Sigmoid colon (tissue), 7 donors: ENCODE results near the gene HOXA13. TPM values are rescaled to one million over a fixed set of nuclear protein-coding genes. Genes with fewer than 3 reads are reported as not detected.

ENCODE experiments used
- DNase-seq: peaks from one replicate; pipeline ENCODE4 v3.0.0-alpha.2; 2019
- H3K27ac ChIP-seq, 4 donors: fragments of 200-600 bp; sonication (generic); one replicate each; pipeline ENCODE4 v1.5.1; 2016 to 2019; ENCODE audit warnings: mild to moderate bottlenecking in 1 of 4
- H3K27me3 ChIP-seq, 3 donors: fragments of 200-600 bp; sonication (generic); one replicate each; pipeline ENCODE4 v1.5.1; 2019; ENCODE audit warnings: mild to moderate bottlenecking in 1 of 3
- H3K36me3 ChIP-seq, 4 donors: fragments of 200-600 bp; sonication (generic); one replicate each; pipeline ENCODE4 v1.5.1; 2016 to 2019
- H3K4me1 ChIP-seq, 4 donors: fragments of 200-600 bp; sonication (generic); one replicate each; pipeline ENCODE4 v1.5.1; 2017 to 2019
- H3K4me3 ChIP-seq, 4 donors: fragments of 200-600 bp; sonication (generic); one replicate each; pipeline ENCODE4 v1.5.1; 2017 to 2019; ENCODE audit warnings: mild to moderate bottlenecking in 2 of 4, moderate library complexity in 1 of 4
- H3K9me3 ChIP-seq, 4 donors: fragments of 200-600 bp in 3 of 4; sonication (generic) in 3 of 4; one replicate each; pipeline versions ENCODE4 v1.5.1 to v1.6.1; 2013 to 2019
- CTCF ChIP-seq, 4 experiments: fragments of 450-650 bp in 3 of 4; fragments of 200-600 bp in 1 of 4; IDR thresholded peaks; one replicate each; pipeline ENCODE4 v1.5.1; 2016 to 2019; ENCODE audit warnings: antibody characterized with exemption in 4 of 4, mild to moderate bottlenecking in 3 of 4, moderate library complexity in 2 of 4
- EP300 ChIP-seq, 4 donors: sonication (generic); formaldehyde crosslinking; IDR thresholded peaks; one replicate each; pipeline ENCODE4 v1.6.1; 2017; ENCODE audit warnings: antibody characterized with exemption in 4 of 4
- POLR2A ChIP-seq, 2 donors: fragments of 450-650 bp; IDR thresholded peaks; one replicate each; pipeline ENCODE4 v1.6.1; 2016; ENCODE audit warnings: antibody characterized with exemption in 2 of 2, mild to moderate bottlenecking in 2 of 2, moderate library complexity in 2 of 2
- POLR2AphosphoS5 ChIP-seq, 4 donors: sonication (generic); formaldehyde crosslinking; IDR thresholded peaks; one replicate each; pipeline ENCODE4 v1.6.1; 2017; ENCODE audit warnings: antibody characterized with exemption in 4 of 4
- WGBS, 2 donors: extraction: QIAGEN DNeasy Blood & Tissue Kit; methylation state at CpG; one replicate each; pipeline ENCODE4 v1.1.7; 2013; 5-methylcytosine and 5-hydroxymethylcytosine counted together
- intact Hi-C: fragments of 100-400 bp; cut with DNase I; formaldehyde crosslinking; loops from one replicate; pipeline ENCODE4 v1.15.1; 2023
- polyA plus RNA-seq, 3 donors: library from polyadenylated mRNA; stranded (reverse); fragments of 200-250 nt; gene quantifications; one replicate each; pipeline ENCODE4 v1.2.3, GENCODE V29; 2013
- total RNA-seq, 4 donors: library from RNA; depleted of rRNA; stranded (reverse); fragments of >200 nt; gene quantifications; one replicate each; pipeline ENCODE4 v1.1.0, GENCODE V29; 2016
- donor health status: healthy with polysubstance abuse.
- donor health status: Bipolar disorder and iron deficiency.
- donor health status: healthy.

HOXA13 gene
- total and polyA plus RNA-seq, 7 donors = 9.4 to 35.3 (median 20.8) TPM

GRCh38 chr7:27204851-27205322, 5.0 kb upstream of the HOXA13 start:
- no peak for TF ChIP-seq POLR2A (IDR thresholded peaks at IDR 0.05)
- peak in 1 of 4 donors; percentile 8 for TF ChIP-seq POLR2AphosphoS5 (IDR thresholded peaks at IDR 0.05)
- intact Hi-C loops = loop anchor here (5.0 to 10.0 kb wide), 4 partner anchors 37 to 1200 kb away; partner anchors contain the start of genes EVX1 and TAX1BP1
- no peak for DNase-seq
- peaks cover 17 to 77% (median 19%) of the 10 kb centered on the region in 3 donors for H3K27me3 ChIP-seq
- H3K27ac ChIP-seq = peak overlapping the region in 2 of 4 donors; percentile 2 to 51
- H3K9me3 ChIP-seq = no peaks in the 10 kb centered on the region
- 2 to 6% methylated on average over 41 of the region's 41 CpGs for WGBS, 2 donors
- peak overlapping the region; percentile 20 to 45 (median 35) for H3K4me3 ChIP-seq
- H3K36me3 ChIP-seq = no peaks in the 10 kb centered on the region
- H3K4me1 ChIP-seq = peaks cover 0 to 31% (median 27%) of the 10 kb centered on the region in 4 donors

GRCh38 chr7:27203964-27204594, 4.2 kb upstream of the HOXA13 start:
- intact Hi-C loops = loop anchor here (5.0 to 10.0 kb wide), 3 partner anchors 538 to 1201 kb away; partner anchors contain the start of gene TAX1BP1
- no peak for TF ChIP-seq EP300 (IDR thresholded peaks at IDR 0.05)
- no peak for TF ChIP-seq CTCF (IDR thresholded peaks at IDR 0.05)
- no peak for TF ChIP-seq POLR2AphosphoS5 (IDR thresholded peaks at IDR 0.05)
- no peak for TF ChIP-seq POLR2A (IDR thresholded peaks at IDR 0.05)
- no peak for DNase-seq
- peaks cover 0 to 32% (median 28%) of the 10 kb centered on the region in 4 donors for H3K4me1 ChIP-seq
- H3K27me3 ChIP-seq = peaks cover 17 to 74% (median 19%) of the 10 kb centered on the region in 3 donors
- H3K27ac ChIP-seq = peak overlapping the region in 2 of 4 donors; percentile 33 to 51
- WGBS, 2 donors = 11 to 30% methylated on average over 4 of the region's 4 CpGs
- H3K36me3 ChIP-seq = no peaks in the 10 kb centered on the region
- peak overlapping the region in 1 of 4 donors; percentile 45 for H3K4me3 ChIP-seq
- no peaks in the 10 kb centered on the region for H3K9me3 ChIP-seq

GRCh38 chr7:27203365-27203953, 3.6 kb upstream of the HOXA13 start:
- Histone ChIP-seq H3K4me3 (no peak overlapping the region), H3K9me3 (no peaks in the 10 kb centered on the region), H3K36me3 (no peaks in the 10 kb centered on the region), H3K27ac (peak overlapping the region in 2 of 4 donors; percentile 33 to 51), H3K27me3 (peaks cover 17 to 74% (median 19%) of the 10 kb centered on the region in 3 donors), H3K4me1 (peaks cover 0 to 38% (median 29%) of the 10 kb centered on the region in 4 donors)
- WGBS, 2 donors = 7 to 26% methylated on average over 10 of the region's 10 CpGs
- TF ChIP-seq CTCF (IDR thresholded peaks at IDR 0.05) = no peak
- no peak for TF ChIP-seq POLR2AphosphoS5 (IDR thresholded peaks at IDR 0.05)
- no peak for TF ChIP-seq POLR2A (IDR thresholded peaks at IDR 0.05)
- TF ChIP-seq EP300 (IDR thresholded peaks at IDR 0.05) = no peak
- no peak for DNase-seq
- intact Hi-C loops = loop anchor here (5.0 to 10.0 kb wide), 3 partner anchors 539 to 1201 kb away; partner anchors contain the start of gene TAX1BP1

GRCh38 chr7:27202862-27203134, 2.9 kb upstream of the HOXA13 start:
- intact Hi-C loops = loop anchor here (5.0 to 10.0 kb wide), 3 partner anchors 540 to 1202 kb away; partner anchors contain the start of gene TAX1BP1
- H3K9me3 ChIP-seq = no peaks in the 10 kb centered on the region
- H3K4me1 ChIP-seq = peaks cover 0 to 44% (median 32%) of the 10 kb centered on the region in 4 donors
- H3K4me3 ChIP-seq = no peak overlapping the region
- H3K36me3 ChIP-seq = no peaks in the 10 kb centered on the region
- H3K27me3 ChIP-seq = peaks cover 17 to 79% (median 19%) of the 10 kb centered on the region in 3 donors
- TF ChIP-seq POLR2A (IDR thresholded peaks at IDR 0.05) (no peak), EP300 (IDR thresholded peaks at IDR 0.05) (no peak), POLR2AphosphoS5 (IDR thresholded peaks at IDR 0.05) (no peak), CTCF (IDR thresholded peaks at IDR 0.05) (no peak)
- H3K27ac ChIP-seq = peak overlapping the region in 2 of 4 donors; percentile 33 to 51
- DNase-seq = no peak
- WGBS, 2 donors = 13 to 18% methylated on average over 3 of the region's 3 CpGs
